Measurements from ENCODE around the gene ARF6.

Gene ARF6

DNA sequence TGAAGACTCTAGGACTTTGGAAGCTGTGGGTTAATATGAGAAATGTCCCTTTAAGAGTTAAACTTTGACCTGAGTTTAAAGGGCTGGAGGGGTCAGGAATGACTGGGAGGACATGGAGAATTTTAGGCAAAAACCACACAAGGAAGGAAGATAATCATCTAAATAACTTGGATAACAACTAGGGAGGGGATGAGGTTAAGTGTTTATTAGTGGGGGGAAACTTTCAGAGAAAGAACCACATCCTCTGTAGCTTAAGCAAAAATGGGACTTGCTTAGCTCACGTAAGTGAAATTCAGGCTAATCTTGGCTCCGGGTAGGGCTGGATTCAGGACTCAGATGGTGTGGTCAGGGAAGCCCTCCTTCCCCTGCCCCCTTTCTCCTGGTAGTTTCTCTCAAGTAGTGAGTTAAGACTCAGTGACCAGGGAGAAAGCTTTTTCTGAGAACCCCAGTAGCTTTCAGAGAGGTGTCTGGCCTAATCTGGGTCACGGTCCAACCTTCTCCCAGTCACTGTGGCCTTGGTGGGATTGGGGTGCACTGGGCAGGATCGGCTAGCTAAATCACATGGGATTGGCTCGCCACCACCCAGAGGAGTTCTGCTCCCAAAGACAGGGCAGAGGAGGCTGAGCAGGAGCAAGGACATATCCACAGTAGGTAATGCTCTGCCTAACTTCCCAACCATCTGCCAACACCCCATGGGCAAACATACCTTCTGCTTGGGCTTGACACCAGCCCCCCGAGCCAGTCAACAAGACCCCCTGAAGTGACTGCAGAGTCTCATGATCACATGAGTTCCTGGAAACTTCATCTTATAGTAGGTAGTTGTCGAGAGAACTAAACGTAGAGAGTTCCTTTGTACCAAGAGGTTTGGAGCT lies 52.8 kb downstream of the ARF6 start:
- no peak for DNase-seq

Data from stimulated activated CD4-positive, alpha-beta T cell treated with anti-CD3 and anti-CD28 coated beads, Interleukin-1b, Interleukin-23, amount 100 ng/mL, for 48 hours (primary cell).